OCI-LY7 (cell line): ENCODE results near the gene NDUFB5. TPM values are rescaled to one million over a fixed set of nuclear protein-coding genes. Genes with fewer than 3 reads are reported as not detected.

Experiments used
- BruUV-seq: library from RNA; stranded (reverse); fragments of 400-500 nt; replicated peaks from 2 replicates; lab custom pipeline; 2021; lab: Mats Ljungman, UMichigan
- CTCF ChIA-PET: fragments of 300-600 bp; sonication (Branson Sonifier 250); formaldehyde crosslinking; loops from one replicate; lab custom pipeline; 2022; ENCODE audit warnings: antibody characterized with exemption; ENCODE audit not compliant: unreplicated experiment; lab: Charles Lee
- POLR2A ChIA-PET: fragments of 300-600 bp; sonication (Branson Sonifier 250); formaldehyde crosslinking; loops from one replicate; lab custom pipeline; 2022; ENCODE audit warnings: antibody characterized with exemption; lab: Charles Lee
- DNase-seq: peaks from one replicate; pipeline ENCODE4 v3.0.0-alpha.2; 2015; ENCODE audit warnings: low spot score
- H2AFZ ChIP-seq: fragments of 200-600 bp; sonication (generic), shearing (Covaris generic); 2 replicates; pipeline ENCODE4 v1.6.1; 2014; ENCODE audit warnings: mild to moderate bottlenecking, antibody characterized with exemption, low read length, moderate library complexity
- H3K27ac ChIP-seq: fragments of 200-600 bp; sonication (generic); 2 replicates; pipeline ENCODE4 v1.5.1; 2014; ENCODE audit warnings: mixed run types, low read depth, mild to moderate bottlenecking, moderate library complexity, low read length, inconsistent platforms; ENCODE audit not compliant: poor library complexity, severe bottlenecking
- H3K36me3 ChIP-seq: fragments of 200-600 bp; sonication (generic); 2 replicates; pipeline ENCODE4 v1.6.1; 2014; ENCODE audit warnings: mild to moderate bottlenecking, antibody characterized with exemption, low read length, moderate library complexity, mixed read lengths; ENCODE audit not compliant: insufficient read depth
- H3K4me1 ChIP-seq: fragments of 200-600 bp; sonication (generic); 2 replicates; pipeline ENCODE4 v1.5.1; 2014; ENCODE audit warnings: mild to moderate bottlenecking, low read length; ENCODE audit not compliant: insufficient read depth, poor library complexity, severe bottlenecking
- H3K4me2 ChIP-seq: fragments of 200-600 bp; sonication (generic); 2 replicates; pipeline ENCODE4 v1.6.1; 2014; ENCODE audit warnings: mild to moderate bottlenecking, low read length
- H3K4me3 ChIP-seq: fragments of 200-600 bp; sonication (generic); 2 replicates; pipeline ENCODE4 v1.5.1; 2014; ENCODE audit warnings: mild to moderate bottlenecking, low read depth, low read length; ENCODE audit not compliant: poor library complexity, severe bottlenecking
- H3K79me2 ChIP-seq: fragments of 200-600 bp; sonication (generic); 2 replicates; pipeline ENCODE4 v1.6.1; 2016; ENCODE audit warnings: low read depth, mild to moderate bottlenecking, low read length, moderate library complexity, mixed read lengths; ENCODE audit not compliant: insufficient read depth
- H3K9me2 ChIP-seq: fragments of 200-600 bp; sonication (generic); 2 replicates; pipeline ENCODE4 v1.6.1; 2016; ENCODE audit warnings: mild to moderate bottlenecking, low read length, mixed read lengths; ENCODE audit not compliant: insufficient read depth
- H3K9me3 ChIP-seq: fragments of 200-600 bp; sonication (generic); 2 replicates; pipeline ENCODE4 v1.6.1; 2014; ENCODE audit warnings: mild to moderate bottlenecking, mixed run types, low read length, mixed read lengths
- H4K20me1 ChIP-seq: fragments of 200-600 bp; sonication (generic); 2 replicates; pipeline ENCODE4 v1.6.1; 2014; ENCODE audit warnings: mild to moderate bottlenecking, antibody characterized with exemption, low read length, moderate library complexity, mixed read lengths; ENCODE audit not compliant: insufficient read depth
- CTCF ChIP-seq: fragments of 200-600 bp; sonication (generic); conservative IDR thresholded peaks from 2 replicates; pipeline ENCODE4 v1.5.1; 2014; ENCODE audit warnings: mild to moderate bottlenecking, antibody characterized with exemption, low read length, moderate library complexity, mixed read lengths
- EZH2phosphoT487 ChIP-seq: fragments of 200-600 bp; sonication (generic); IDR thresholded peaks from 2 replicates; pipeline ENCODE4 v1.6.1; 2018; ENCODE audit warnings: low read depth, borderline replicate concordance, mild to moderate bottlenecking, mixed run types, antibody characterized with exemption, low read length, moderate library complexity, mixed read lengths
- intact Hi-C: fragments of 100-400 bp; cut with micrococcal nuclease; formaldehyde crosslinking; loops from one replicate; pipeline ENCODE4 v1.10.0; 2022; ENCODE audit not compliant: unreplicated experiment
- total RNA-seq, 2 experiments: library from RNA; depleted of rRNA in 1 of 2; stranded (reverse); fragments of >200 nt in 1 of 2; shearing (Covaris generic) in 1 of 2; gene quantifications; 2 replicates each; pipeline ENCODE4 v1.2.3, GENCODE V29; 2014 to 2022

NDUFB5 gene
- total RNA-seq, 2 experiments from 2014 or later, result 81.5 to 112 TPM

- Histone ChIP-seq H4K20me1 (no peaks in the 10 kb centered on the region), H2AFZ (no peak overlapping the region), H3K4me1 (peaks cover 11% of the 10 kb centered on the region), H3K9me3 (no peaks in the 10 kb centered on the region), H3K36me3 (peaks cover 84% of the 10 kb centered on the region), H3K4me3 (no peak overlapping the region), H3K4me2 (no peak overlapping the region), H3K9me2 (no peaks in the 10 kb centered on the region), H3K27ac (no peak overlapping the region), H3K79me2 (peaks cover 55% of the 10 kb centered on the region)
- ChIA-PET CTCF (no interaction called here), POLR2A (interaction anchor here (1.0 to 1.3 kb wide), 2 partner anchors 9 to 12 kb away, joined by 3 read pairs; no protein-coding TSS in a partner anchor)
- TF ChIP-seq EZH2phosphoT487 (no peak), CTCF (no peak)
- intact Hi-C loops, result no loop called here
- DNase-seq, result no peak
- BruUV-seq, result no TSS peak
Observed at GRCh38 chr3:179599531-179599930, 5.1 kb upstream of the NDUFB5 start.

DNA sequence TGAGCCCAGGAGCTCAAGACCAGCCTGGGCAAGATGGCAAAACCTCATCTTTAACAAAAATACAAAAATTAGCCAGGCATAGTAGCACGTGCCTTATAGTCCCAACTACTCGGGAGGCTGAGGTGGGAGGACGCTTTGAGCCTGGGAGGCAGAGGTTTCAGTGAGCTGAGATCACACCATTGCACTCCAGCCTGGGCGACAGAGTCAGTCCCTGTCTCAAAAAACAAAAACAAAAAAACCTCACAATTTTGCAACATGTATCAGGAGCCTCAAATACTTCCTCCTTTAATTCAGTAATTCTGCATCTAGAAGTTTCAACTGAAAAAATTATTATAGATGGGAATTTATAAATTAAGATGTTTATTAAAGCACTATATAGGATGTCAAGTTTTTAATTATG lies 1.3 kb upstream of the NDUFB5 start:
- H3K79me2 ChIP-seq, result peaks cover 82% of the 10 kb centered on the region
- H4K20me1 ChIP-seq, result no peaks in the 10 kb centered on the region
- peak overlapping the region; percentile 87 for H3K4me3 ChIP-seq
- no peaks in the 10 kb centered on the region for H3K9me3 ChIP-seq
- no peaks in the 10 kb centered on the region for H3K9me2 ChIP-seq
- ChIA-PET POLR2A (interaction anchor here (0.7 to 1.7 kb wide), 6 partner anchors 11 to 182 kb away, joined by 3 to 9 read pairs (median 4); no protein-coding TSS in a partner anchor), CTCF (no interaction called here)
- H2AFZ ChIP-seq, result no peak overlapping the region
- intact Hi-C loops, result no loop called here
- TF ChIP-seq CTCF (no peak), EZH2phosphoT487 (no peak)
- peak overlapping the region; percentile 76 for H3K4me2 ChIP-seq
- H3K27ac ChIP-seq, result no peak overlapping the region
- DNase-seq, result no peak
- BruUV-seq, result no TSS peak
- peaks cover 39% of the 10 kb centered on the region for H3K4me1 ChIP-seq
- H3K36me3 ChIP-seq, result peaks cover 56% of the 10 kb centered on the region

DNA sequence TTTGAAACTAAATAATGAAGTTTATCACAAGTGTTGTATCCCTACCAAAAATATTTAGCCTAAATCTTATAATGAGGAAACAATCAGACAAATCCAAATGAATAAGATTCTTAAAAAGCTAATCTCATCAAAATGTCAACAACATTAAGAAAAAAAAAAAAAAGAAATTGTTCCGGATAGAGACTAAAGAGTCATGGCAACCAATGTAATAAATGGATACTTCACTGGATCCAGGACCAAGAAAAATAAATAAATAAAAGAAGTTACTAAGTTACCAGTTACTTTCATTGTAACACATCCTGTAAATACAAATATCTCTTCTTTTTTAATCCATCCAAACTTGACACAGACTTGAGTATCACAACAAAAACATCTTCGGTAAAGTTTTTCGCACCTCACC lies 763 bp upstream of the NDUFB5 start:
- no TSS peak for BruUV-seq
- intact Hi-C loops, result loop anchor here (1.0 to 2.0 kb wide), 3 partner anchors 42 to 257 kb away; partner anchors contain the start of genes ACTL6A, MFN1 and USP13
- H3K9me2 ChIP-seq, result no peaks in the 10 kb centered on the region
- DNase-seq, result no peak
- H3K36me3 ChIP-seq, result peaks cover 51% of the 10 kb centered on the region
- ChIA-PET POLR2A (interaction anchor here (1.0 to 1.7 kb wide), 4 partner anchors 10 to 39 kb away, joined by 3 to 9 read pairs (median 5); no protein-coding TSS in a partner anchor), CTCF (no interaction called here)
- no peaks in the 10 kb centered on the region for H4K20me1 ChIP-seq
- peaks cover 45% of the 10 kb centered on the region for H3K4me1 ChIP-seq
- peak overlapping the region; percentile 74 for H3K27ac ChIP-seq
- peak overlapping the region; percentile 80 for H2AFZ ChIP-seq
- peak overlapping the region; percentile 87 for H3K4me3 ChIP-seq
- peak overlapping the region; percentile 76 for H3K4me2 ChIP-seq
- no peaks in the 10 kb centered on the region for H3K9me3 ChIP-seq
- TF ChIP-seq EZH2phosphoT487, result no peak
- no peak for TF ChIP-seq CTCF
- peaks cover 84% of the 10 kb centered on the region for H3K79me2 ChIP-seq
